Glomerular visceral epithelial cell (primary cell): ENCODE results near the gene SSBP4.
A peak's percentile ranks its signal among the peaks of the same experiment; 100 is the strongest.

ENCODE experiments used
- DNase-seq: peaks from one replicate; pipeline ENCODE4 v3.0.0-alpha.2; 2016; ENCODE audit errors: extremely low spot score

SSBP4 gene

DNA sequence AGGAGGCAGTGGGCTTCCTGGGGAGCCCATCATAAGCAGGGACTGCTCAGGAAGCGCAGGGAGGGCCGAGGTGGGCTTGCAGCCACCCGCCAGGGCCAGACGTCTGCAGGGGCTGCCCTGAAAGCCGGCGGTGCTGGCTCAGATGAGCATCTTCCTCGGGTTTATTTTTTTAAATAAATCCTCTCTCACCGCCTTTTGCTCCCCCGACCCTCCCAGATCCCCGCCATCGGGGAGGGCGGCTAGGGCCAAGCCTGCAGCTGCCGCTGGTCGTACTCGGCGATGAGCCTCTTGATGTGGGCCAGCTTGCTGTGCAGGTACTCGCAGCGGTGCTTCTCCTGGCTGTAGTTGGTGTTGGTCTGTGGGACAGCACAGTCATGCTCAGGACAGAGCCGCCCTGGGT, 25.3 kb downstream of the SSBP4 start:
- DNase-seq = no peak

DNA sequence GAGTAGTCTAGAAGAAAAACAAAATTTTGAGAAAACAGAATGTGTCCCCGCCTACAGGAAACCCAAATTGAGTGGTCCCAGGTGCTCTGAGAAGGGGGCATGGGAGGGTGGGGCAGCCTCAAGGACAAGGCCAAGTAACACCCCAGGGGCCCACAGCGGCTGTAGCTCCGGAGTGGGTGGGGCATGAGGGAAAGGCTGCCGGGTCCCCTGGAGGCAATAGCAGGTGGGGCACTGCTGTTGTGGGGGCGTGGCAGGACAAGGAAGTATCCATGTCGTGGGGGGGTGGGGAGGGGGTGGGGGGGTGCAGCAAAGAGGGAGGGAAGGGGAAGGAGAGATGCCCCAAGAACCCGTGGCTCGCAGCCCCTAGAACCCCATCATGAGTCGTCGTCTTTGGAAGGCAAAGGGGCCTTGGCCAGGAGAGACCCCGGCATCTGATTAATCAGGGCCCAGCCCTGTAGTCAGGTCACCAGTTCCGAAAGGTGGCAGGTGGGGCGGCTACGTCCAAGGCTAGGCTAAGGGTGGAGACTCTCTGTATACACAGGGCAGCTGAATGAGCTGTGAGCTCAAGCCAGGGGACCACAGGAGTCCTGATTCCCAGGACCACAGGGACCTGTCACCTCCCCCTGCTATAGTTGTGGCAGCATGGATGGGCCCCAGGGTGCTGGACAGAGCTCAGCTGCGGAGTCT, 26.2 kb downstream of the SSBP4 start:
- no peak for DNase-seq

DNA sequence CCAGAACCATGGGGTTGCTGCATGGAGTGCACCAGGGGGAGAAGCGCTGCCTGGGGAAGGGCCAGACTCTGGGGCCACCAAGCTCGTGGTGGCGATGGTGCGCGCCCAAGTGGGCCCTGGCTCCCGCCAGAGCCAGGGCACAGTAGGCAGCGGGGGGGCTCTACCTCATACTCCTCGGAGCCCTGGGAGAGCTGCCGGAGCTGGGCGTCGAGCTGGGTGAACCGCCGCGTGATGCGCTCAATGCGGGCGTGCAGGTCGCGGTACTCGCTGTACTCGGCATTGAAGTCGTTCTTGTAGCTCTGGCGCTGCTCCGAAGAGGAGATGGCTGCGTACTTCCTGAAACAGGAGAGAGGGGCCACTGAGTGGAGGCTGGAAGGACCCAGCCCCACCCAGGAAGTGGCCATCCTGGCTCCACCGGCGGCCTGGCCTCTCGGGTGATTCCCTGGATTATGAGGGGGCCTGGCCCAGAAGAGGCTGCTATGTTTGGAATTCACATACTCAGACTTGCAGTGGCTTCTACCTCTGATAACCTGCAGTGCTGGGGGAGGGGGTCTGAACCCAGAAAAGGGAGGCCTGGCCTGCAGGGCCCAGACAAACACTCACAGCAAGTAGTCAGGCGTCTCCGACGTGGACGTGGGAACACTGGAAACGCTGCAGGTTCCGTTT, 27.1 kb downstream of the SSBP4 start:
- DNase-seq = no peak

DNA sequence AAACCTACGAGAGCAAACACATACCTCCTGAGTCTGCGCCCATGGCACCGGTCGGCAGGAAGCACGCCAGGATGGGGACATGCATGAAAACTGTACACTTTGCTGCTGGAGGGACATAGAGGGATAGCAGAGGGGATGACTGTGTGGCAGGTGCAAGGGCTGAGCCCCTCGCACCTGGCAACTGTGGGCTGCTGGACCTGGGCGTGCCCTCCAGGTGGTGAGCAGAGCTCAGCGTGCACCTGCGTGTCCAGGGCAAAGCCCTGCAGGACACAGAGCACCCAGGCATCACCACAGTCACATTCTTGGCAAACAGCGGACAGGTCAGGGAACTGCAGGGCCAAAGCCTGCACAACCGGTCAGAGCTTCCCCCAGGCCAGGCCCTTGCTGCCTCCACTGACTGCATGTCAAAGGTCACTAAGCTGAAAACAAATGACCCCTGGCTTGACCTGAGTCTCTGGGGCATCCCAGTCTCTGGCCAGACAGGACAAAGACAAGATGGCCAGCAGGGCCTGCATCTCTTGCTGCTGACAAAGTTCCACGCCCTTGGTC, 27.7 kb downstream of the SSBP4 start:
- no peak for DNase-seq

DNA sequence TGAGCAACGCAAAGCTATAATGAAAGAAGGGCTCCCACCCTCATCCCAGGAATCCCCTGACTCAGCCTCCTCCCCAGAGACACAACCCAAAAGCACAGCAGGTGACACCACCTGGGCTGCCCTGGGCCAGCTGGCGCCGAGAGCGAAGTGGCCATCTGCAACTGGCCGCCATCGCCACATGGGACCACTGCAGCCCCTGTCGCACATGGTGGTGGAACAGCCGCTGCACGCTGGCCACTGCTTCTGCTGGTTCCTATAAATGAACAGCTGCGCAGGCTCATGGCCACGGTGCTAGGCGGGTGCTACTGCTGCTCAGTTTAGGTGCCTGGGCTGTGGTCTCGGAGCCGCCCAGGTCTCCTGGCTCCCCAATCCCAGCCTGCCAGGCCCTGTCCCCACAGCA, 30.4 kb downstream of the SSBP4 start:
- DNase-seq = no peak

DNA sequence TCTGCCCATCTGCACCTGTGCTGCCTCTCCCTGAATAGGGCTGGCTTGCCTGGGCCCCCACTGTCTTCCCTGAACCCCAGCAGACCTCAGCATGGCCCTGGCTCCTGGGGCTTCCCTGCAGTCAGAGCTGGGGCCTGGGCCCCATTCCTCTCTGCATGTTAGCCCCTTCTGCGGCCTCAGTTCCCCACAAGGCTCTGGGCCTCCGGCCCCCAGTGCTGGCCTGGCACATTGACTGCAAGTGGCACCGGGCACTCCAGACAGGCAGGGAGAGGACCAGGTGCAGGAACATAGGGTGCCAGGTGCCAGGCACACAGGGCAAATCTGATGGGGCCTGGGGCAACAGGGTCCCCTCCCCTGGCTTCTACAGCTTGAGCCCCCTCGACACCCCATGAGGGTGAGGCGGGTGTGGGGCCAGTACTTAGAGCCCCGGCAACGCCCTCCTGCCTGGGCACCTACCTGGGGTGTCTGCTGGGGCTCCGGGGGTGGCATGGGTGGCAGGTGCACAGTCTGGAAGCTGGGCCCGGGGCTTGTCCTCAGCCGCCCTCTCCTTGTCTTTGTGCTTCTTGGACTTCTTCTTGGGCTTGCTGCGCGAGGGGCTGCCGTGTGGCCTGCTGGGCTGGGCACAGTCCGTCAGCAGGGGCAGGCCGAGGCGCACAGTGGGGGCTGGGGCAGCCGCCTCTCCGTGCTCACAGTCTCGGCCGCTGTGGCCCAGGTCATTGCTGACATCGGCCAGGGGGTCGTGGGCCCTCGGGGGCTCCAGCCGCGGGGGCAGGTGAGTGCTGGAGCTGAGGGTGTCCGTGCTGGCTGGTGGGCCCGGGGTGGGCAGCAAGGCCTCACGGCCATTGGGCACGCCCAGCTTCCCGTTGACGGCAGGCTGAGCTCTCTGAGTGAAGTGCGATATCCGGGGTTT, 31.1 kb downstream of the SSBP4 start:
- no peak for DNase-seq

DNA sequence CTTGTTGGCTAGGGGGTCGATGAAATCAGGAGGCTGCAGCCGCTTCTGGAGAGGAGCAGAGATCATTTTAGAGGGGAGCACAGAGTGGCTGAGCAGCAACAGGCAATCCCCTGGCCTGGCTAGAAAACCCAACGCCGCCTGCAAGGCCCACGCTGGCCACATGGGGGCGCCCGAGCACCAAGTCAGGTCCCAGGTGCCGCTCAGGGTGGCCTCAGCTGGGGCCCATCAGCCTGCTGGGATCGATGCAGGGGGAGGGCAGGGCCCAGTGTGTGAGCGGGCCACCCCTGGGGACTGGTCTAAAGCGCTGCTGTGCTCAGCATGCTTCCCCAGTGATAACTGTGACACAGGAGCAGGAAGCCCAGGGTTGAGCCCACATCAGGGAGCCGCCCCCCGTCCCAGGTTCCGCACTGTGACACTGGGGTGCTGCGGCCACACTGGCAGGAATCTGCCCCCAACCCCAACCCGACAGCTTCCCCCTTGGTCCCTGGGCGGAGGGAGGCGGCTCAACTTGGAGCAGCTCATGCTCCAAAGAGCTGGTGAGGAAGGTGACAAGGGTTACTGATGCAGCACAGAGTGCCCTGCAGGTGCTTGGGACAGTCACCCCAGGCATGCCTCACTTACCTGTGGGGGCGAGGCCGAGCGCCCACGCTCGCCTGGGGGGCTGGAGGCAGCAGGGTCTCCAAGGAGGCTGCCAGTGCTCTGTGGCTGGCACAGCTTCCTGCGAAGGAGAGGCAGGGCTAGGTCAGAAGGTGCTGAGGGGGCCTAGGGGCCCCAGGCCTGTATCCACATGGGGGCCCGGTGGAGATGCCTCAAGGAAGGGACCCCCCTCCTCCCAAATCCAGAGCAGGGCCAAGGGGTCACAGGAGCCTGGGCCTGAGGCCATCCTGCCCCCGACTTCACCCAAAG, 32.0 kb downstream of the SSBP4 start:
- DNase-seq = peak; percentile 78

DNA sequence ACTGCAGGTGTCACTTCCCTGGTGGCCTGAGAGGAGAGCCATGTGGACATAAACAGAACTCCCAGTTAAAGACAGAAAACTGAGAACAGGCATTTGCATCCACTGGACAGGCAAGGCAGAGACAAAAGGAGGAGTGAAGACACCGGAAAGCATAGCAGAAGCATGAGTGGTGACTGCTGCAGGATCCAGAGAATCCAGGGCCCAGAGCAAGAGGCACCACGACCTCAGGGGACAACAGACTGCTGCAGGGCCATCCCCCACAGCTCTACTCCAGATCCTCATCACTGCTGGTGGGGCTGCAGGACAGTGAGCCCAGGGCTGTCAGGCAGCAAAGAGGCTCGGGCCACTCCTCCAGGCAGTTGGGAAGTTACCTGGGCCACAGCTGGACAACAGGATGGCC, 33.2 kb downstream of the SSBP4 start:
- DNase-seq = no peak

DNA sequence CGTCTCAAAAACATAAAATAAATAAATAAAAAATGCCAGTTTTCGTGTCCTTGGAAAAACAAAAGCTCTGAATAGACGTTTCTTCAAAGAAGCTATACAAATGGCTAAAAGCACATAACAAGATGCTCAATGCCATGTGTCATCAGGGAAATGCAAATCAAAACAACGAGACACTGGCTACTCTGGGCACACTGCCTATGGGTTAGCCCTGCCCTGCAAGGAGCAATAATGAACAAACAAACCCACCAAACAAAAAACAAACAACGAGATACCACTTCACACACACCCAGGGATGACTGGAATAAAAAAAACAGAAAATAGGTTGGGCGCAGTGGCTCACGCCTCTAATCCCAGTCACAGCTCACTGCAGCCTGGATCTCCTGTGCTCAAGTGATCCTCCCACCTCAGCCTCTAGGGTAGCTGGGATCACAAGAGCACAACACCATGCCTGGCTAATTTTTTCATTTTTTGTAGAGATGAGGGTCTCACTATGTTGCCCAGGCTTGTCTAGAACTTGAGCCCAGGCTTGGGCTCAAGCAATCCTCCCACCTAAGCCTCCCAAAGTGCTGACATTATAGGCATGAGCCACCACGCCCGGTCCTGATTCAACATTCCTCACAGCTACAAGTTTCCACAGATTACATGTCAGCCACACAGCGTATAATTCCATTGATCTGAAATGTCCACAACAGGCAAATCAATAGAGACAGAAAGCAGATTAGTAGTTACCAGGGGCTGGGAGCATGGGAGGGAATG, 34.2 kb downstream of the SSBP4 start:
- no peak for DNase-seq

DNA sequence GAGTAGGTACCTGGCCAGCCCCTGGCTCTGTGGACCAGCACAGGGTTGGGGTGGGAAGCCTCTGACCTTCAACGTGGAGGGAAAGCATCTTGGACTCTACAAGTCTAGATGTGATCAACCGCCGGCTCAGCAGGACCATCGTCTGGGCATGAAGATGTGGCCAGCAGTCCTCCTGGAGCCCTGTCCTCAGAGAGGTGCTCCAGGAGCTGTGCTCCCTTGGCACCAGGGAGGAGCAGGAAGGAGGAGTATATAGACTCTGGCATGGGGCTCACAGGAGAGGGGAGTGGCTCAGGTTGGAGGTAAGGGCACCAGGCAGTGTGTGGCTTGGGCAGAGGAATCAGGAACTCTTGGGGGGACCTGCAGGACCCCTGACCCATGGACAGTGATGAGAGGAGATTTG, 37.1 kb downstream of the SSBP4 start:
- no peak for DNase-seq

DNA sequence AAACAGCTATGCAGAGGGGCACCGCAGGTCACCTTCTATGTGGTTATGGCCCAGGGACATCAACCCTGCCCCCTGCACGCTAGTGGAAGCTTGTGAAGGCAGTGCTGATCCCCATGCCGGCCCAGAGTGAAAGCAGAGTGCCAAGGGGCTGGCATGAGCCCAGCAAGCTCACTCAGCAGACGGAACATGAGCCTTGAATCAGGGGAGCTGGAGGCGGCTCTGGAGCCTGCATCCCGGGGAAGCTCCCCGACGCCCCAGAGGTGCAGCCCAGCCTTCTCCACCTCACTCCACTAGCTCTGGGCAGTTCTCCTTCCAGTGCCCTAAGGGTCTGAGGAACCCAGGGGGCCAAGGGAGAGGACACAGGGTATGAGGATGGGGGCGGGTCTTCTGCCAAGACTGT, 37.8 kb downstream of the SSBP4 start:
- no peak for DNase-seq

DNA sequence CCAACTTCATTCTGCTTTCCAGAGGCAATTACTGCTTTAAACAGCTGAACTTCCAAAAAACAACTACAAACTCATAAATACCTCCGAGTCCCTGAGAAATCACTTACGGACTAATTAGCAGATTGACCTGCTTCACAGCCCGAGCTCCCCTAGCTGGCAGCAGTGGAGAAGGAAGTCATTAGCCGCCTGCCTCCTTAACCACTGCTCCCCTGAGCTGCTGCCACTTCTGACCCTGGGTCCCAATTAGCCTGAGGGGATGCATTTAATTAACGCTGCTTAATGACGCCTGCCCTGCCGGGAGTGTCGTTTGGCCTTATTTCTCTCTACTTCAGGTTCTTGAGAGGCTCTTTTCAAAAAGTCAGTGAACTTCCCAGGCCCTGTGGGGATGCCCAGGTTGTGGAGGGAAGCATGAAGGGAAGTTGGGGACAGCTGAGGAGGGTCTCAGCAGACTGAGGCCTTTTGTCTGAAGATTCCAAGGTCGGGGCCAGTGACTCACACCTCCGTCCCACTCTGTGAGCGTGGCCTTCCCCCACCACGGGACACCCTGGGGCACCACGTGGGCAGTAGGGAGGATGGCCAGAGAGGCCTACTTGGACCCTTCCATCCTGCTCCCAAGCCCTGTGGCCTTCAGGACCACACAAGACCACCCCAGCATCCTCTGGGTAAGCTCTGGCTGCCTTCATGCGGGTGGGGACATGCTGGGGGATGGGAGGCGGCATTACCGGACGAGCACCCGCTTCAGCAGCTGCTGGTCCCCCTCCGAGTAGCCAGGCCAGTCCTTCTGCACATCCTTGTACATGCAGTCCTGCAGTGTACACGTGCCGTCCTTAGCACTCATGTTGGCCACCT, 38.5 kb downstream of the SSBP4 start:
- DNase-seq = no peak

DNA sequence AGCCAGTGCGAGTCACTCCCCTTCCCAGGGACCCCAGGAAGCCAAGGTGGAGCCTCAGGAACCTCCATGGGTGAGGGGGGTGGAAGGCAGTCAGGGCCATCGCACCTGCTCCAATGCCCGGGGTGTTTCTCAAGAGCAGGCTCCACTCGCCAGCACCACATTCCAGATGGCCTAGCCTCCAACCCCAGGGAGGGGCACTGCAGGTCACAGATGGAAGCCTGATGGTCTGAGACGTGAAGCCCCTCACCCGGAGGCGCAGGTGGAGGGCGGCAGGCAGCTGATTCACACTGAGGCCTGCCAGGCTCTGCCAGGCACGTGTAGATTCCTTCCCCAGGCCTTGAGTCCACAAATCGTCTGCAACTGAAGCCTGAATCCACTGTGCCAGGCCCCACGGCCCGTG, 41.7 kb downstream of the SSBP4 start:
- no peak for DNase-seq

DNA sequence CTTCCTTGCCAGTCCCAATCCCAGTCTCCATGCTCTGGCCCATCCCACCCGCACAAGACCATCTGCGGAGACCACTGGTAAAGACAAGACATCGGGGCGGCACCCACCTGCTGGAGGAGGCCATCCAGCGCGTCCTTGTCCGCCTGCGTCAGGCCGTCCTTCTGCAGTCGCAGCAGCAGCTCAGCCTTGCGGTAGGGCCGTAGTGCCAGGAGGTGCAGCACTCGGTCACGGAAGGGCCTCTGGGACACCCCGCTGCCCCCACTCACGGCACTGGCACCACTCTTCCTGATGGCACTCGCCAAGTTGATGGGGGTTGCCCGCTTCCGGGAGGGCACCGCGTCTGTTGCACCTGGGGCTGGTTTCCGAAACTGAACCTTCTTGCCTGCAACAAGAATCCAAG, 42.3 kb downstream of the SSBP4 start:
- DNase-seq = no peak

DNA sequence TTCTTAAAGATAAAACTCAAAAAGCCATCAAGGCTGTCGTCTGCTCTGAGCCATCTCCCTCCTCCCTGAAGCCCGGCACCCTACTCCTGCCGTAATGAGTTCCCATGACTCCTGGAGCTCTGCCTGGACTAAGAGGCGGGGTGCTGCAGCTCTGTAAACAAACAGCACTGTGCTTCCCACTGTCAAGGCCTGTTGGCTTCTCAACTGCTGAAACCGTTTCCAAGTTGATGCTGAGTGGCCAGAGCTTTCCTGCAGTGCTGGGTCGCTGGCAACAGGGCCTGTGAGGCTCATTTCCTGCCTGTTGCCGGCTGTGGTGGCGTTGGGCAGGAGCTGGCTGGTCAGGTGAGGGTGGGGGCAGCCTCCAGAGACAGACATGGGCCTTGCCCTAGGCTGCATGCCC, 45.4 kb downstream of the SSBP4 start:
- DNase-seq = no peak

DNA sequence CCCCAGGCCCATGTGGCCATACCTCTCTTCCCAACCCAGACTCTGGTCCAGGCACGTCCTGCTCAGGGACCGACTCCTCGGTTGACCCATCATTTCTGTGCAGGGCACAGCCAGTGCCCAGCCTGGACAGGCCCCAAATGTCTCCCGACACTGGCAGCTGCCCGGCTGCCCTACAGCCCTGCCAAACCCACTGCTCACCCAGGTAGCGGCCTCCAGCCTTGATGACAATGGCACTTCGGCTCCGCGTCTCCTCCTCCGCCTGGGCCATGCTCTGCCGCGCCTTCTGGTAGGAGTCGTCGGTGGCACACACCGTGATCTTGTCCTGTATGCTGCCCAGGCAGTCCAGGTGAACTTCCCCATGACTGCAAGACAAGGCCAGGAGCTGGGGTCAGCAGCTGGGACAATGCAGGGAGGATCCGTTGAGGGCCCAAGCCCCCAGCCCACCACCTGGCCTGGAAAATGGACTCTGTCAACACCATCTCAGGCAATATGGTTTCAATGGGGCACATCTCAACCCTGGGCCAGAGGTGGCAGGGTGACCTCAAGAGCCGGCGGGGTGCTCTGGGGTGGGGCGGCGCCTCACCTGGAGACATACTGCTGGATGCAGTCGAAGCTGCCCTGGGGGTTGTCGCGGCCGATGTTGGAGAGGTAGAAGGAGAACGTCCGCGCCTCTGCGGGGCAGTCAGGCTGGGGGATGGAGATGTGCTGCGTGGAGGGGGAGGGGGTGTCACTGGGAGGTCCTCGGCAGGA, 46.2 kb downstream of the SSBP4 start:
- DNase-seq = no peak

DNA sequence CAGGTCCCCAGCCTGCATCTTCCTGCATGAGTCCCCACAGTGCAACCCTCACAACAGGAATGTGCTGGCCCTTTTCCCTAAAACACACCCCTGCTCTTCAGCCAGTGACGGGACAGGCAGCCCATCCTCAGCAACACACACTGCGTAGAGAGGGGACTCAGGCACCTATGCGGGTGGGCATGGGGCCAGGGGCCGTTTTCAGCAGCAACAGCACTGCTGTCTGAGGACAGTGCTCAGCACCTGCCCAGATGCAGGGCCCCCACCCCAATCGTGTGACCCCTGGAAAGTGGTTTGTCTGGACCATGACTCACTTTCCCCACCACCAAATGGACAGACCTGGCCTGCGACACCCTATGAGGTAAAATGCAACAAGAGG, 46.8 kb downstream of the SSBP4 start:
- no peak for DNase-seq

DNA sequence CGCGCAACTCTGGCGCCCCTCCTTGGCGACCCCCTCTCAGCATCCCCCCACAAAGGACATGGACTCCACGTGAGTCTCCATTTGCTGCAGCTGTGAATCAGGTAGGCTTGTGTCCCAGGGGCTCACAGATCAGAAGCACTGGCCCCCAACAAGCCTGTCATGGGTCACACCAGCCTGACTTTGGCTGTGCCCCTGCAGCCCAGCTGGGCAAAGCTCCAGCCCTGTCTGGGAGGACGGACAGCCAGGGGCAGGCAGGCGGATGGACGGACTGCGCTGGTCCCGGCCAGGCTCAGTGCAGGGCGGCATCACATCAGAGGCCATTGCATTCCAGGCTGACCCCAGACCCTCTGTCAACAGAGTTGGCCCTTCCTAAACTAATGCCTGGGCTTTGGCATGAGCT, 47.2 kb downstream of the SSBP4 start:
- DNase-seq = no peak

DNA sequence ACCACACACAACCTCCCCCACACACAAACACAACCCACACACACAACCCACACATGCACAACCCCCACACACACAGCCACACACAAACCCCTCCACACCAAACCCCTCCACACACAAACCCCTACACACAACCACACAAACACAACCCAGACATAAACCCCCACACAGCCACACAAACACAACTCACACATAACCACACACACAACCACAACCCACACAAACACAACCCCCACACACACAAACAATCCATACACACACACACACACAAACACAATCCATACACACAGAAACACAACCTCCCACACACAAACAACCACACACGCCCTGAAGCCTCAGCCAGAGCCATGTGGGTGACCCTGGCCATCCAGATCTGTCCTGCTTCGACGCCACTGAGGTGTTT, 48.8 kb downstream of the SSBP4 start:
- no peak for DNase-seq
